Fibroblast of lung (primary cell): Measurements from ENCODE around the gene DNAJC17. TPM values are rescaled to one million over a fixed set of nuclear protein-coding genes. Genes with fewer than 3 reads are reported as not detected.

Experiments
- DNase-seq, 2 donors: peaks; one replicate each; pipeline versions ENCODE4 v3.0.0 to v3.0.0-alpha.2; 2010; ENCODE audit warnings: low read depth in 2 of 2
- H2AFZ ChIP-seq: 2 replicates; pipeline ENCODE4 v1.5.1; 2012; ENCODE audit warnings: low read length, control low read depth, inconsistent platforms
- H3K27ac ChIP-seq: 2 replicates; pipeline ENCODE4 v1.5.1; 2011; ENCODE audit warnings: low read length, control low read depth; ENCODE audit not compliant: insufficient read depth
- H3K27me3 ChIP-seq: 2 replicates; pipeline ENCODE4 v1.5.1; 2011; ENCODE audit warnings: mild to moderate bottlenecking, low read length; ENCODE audit not compliant: control insufficient read depth, insufficient read depth
- H3K36me3 ChIP-seq: 2 replicates; pipeline ENCODE4 v1.5.1; 2011; ENCODE audit warnings: low read length; ENCODE audit not compliant: control insufficient read depth, insufficient read depth
- H3K4me1 ChIP-seq: 2 replicates; pipeline ENCODE4 v1.5.1; 2011; ENCODE audit warnings: low read length; ENCODE audit not compliant: control insufficient read depth, insufficient read depth; ENCODE audit errors: extremely low read depth
- H3K4me2 ChIP-seq: 2 replicates; pipeline ENCODE4 v1.5.1; 2011; ENCODE audit warnings: low read length, control low read depth; ENCODE audit not compliant: insufficient read depth; ENCODE audit errors: extremely low read depth
- H3K4me3 ChIP-seq, 4 experiments: fragments of 200-600 bp in 1 of 4; sonication (generic) in 1 of 4; replicated peaks in 1 of 4; 2 replicates each; pipeline ENCODE4 v1.5.1; 2011 to 2016; ENCODE audit warnings: low read length in 4 of 4, low read depth in 3 of 4, mild to moderate bottlenecking in 3 of 4, control low read depth in 2 of 4, inconsistent platforms in 1 of 4, mixed read lengths in 1 of 4; ENCODE audit not compliant: insufficient read depth in 1 of 4; ENCODE audit errors: control extremely low read depth in 1 of 4
- H3K79me2 ChIP-seq: 2 replicates; pipeline ENCODE4 v1.5.1; 2012; ENCODE audit warnings: mild to moderate bottlenecking, low read length, inconsistent platforms; ENCODE audit not compliant: control insufficient read depth, insufficient read depth
- H3K9ac ChIP-seq: 2 replicates; pipeline ENCODE4 v1.5.1; 2011; ENCODE audit warnings: mild to moderate bottlenecking, low read length, control low read depth; ENCODE audit not compliant: insufficient read depth
- H3K9me3 ChIP-seq: 2 replicates; pipeline ENCODE4 v1.5.1; 2012; ENCODE audit warnings: low read depth, low read length; ENCODE audit not compliant: control insufficient read depth, insufficient read depth
- H4K20me1 ChIP-seq: 2 replicates; pipeline ENCODE4 v1.5.1; 2011; ENCODE audit warnings: low read length; ENCODE audit not compliant: control insufficient read depth, insufficient read depth; ENCODE audit errors: extremely low read depth
- EZH2 ChIP-seq: IDR thresholded peaks from 2 replicates; pipeline ENCODE4 v1.5.1; 2012; ENCODE audit warnings: low read length, control low read depth, mild to moderate bottlenecking; ENCODE audit errors: missing control alignments
- polyA plus RNA-seq, 2 donors: library from polyadenylated mRNA; depleted of rRNA in 1 of 2; stranded (reverse) in 1 of 2; unstranded in 1 of 2; fragments of >200 nt; gene quantifications; 2 replicates each; pipeline ENCODE4 v1.2.1, GENCODE V29; 2011 to 2012; ENCODE audit warnings: missing spikeins in 1 of 2
- total RNA-seq: library from RNA; depleted of rRNA; stranded (reverse); fragments of >200 nt; gene quantifications from 2 replicates; pipeline ENCODE4 v1.2.1, GENCODE V29; 2014
- TF ChIP-seq, protein P1 (sequence below), 2 donors: IDR thresholded peaks in 1 of 2; conservative IDR thresholded peaks in 1 of 2; 1 replicate in 1 of 2; 2 replicates in 1 of 2; pipeline ENCODE4 v1.5.1; 2011 to 2012; ENCODE audit warnings: low read length in 2 of 2, control low read depth in 1 of 2, inconsistent platforms in 1 of 2, low read depth in 1 of 2, mild to moderate bottlenecking in 1 of 2

DNAJC17 gene
- total and polyA plus RNA-seq, 2 donors (not counting 1 experiment from before 2014, with no cell fraction given), result 17.7 to 41.8 TPM

DNA sequence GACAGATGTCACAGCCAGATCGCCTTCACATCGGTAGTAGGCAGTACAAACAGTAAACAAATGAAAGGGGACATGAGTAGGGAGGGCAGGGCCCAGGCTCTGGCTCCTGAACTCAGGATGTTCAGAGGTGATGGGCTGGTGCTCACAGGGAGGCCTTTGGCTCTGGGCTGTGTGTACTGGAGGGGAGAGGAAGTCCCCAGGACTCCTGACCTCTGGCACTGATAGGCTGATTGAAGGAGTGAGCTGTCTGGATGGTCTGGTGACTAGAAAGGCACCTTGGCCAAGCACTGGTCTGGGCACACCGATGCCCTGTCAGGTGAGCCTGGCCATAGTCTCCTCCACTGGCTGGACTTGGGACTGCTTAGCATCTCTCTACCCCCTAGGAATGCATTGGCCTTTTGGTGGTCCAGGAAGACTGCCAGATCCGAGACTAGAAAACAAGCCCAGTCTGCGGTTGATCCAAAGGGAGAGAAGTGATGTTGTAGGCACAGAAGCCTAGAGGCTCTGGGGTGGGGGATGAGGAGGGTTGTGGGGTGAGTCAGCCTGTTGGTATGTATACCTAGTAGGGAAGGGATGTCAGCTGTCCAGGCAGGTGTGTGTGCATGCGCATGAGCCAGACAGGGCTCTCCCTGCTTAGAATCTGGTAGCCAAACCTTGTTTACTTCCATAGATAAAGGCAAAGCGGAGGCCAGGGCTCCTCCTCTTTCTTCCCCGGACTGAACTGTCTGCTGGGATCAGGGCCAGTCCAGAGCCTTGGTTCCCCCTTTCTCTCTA lies 38.4 kb upstream of the DNAJC17 start:
- Histone ChIP-seq H3K4me3 (no peak overlapping the region), H2AFZ (no peak overlapping the region), H4K20me1 (no peaks in the 10 kb centered on the region), H3K36me3 (no peaks in the 10 kb centered on the region), H3K27me3 (peaks cover 41% of the 10 kb centered on the region), H3K4me2 (no peak overlapping the region), H3K9me3 (no peaks in the 10 kb centered on the region), H3K27ac (no peak overlapping the region), H3K9ac (no peak overlapping the region), H3K4me1 (no peaks in the 10 kb centered on the region), H3K79me2 (no peaks in the 10 kb centered on the region)
- TF ChIP-seq EZH2, result no peak
- TF ChIP-seq, protein P1, sequence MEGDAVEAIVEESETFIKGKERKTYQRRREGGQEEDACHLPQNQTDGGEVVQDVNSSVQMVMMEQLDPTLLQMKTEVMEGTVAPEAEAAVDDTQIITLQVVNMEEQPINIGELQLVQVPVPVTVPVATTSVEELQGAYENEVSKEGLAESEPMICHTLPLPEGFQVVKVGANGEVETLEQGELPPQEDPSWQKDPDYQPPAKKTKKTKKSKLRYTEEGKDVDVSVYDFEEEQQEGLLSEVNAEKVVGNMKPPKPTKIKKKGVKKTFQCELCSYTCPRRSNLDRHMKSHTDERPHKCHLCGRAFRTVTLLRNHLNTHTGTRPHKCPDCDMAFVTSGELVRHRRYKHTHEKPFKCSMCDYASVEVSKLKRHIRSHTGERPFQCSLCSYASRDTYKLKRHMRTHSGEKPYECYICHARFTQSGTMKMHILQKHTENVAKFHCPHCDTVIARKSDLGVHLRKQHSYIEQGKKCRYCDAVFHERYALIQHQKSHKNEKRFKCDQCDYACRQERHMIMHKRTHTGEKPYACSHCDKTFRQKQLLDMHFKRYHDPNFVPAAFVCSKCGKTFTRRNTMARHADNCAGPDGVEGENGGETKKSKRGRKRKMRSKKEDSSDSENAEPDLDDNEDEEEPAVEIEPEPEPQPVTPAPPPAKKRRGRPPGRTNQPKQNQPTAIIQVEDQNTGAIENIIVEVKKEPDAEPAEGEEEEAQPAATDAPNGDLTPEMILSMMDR (conservative IDR thresholded peaks at IDR 0.05 in 1 of 2, IDR thresholded peaks at IDR 0.05 in 1 of 2; ENCODE audit: low read depth in 1 of 2, low read length in 2 of 2), result no peak
- peak in 1 of 2 donors; percentile 30 for DNase-seq

DNA sequence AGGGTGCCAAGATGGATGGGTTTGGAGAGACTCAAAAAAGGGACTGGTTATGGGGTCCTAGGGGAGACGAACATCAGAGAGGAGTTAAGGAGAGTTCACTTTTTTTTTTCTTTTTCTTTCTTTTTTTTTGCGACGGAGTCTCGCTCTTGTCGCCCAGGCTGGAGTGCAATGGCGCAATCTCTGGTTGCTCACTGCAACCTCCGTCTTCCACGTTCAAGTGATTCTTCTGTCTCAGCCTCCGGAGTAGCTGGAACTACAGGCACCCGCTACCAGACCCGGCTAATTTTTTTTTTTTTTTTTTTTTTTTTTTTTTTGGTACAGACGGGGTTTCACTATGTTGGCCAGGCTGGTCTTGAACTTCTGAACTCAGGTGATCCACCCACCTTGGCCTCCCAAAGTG lies 37.8 kb upstream of the DNAJC17 start:
- Histone ChIP-seq H2AFZ (no peak overlapping the region), H4K20me1 (no peaks in the 10 kb centered on the region), H3K79me2 (no peaks in the 10 kb centered on the region), H3K9me3 (no peaks in the 10 kb centered on the region), H3K4me3 (peak overlapping the region in 2 of 4 experiments; percentile 29 to 35), H3K27me3 (peaks cover 41% of the 10 kb centered on the region), H3K9ac (no peak overlapping the region), H3K4me1 (no peaks in the 10 kb centered on the region), H3K36me3 (no peaks in the 10 kb centered on the region), H3K4me2 (peak overlapping the region; percentile 66), H3K27ac (no peak overlapping the region)
- no peak for DNase-seq
- TF ChIP-seq, protein P1 (conservative IDR thresholded peaks at IDR 0.05 in 1 of 2, IDR thresholded peaks at IDR 0.05 in 1 of 2; ENCODE audit: low read depth in 1 of 2, low read length in 2 of 2), result no peak
- TF ChIP-seq EZH2, result no peak

DNA sequence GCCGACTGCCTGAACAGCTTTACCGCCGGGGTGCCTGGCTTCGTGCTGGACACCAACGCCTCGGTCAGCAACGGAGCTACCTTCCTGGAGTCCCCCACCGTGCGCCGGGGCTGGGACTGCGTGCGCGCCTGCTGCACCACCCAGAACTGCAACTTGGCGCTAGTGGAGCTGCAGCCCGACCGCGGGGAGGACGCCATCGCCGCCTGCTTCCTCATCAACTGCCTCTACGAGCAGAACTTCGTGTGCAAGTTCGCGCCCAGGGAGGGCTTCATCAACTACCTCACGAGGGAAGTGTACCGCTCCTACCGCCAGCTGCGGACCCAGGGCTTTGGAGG lies 37.4 kb upstream of the DNAJC17 start:
- peak in 1 of 2 donors; percentile 16 for DNase-seq
- Histone ChIP-seq H3K4me1 (no peaks in the 10 kb centered on the region), H3K27me3 (peaks cover 41% of the 10 kb centered on the region), H3K4me2 (peak overlapping the region; percentile 66), H3K36me3 (no peaks in the 10 kb centered on the region), H3K9ac (no peak overlapping the region), H3K79me2 (no peaks in the 10 kb centered on the region), H2AFZ (peak overlapping the region; percentile 33), H3K27ac (no peak overlapping the region), H4K20me1 (no peaks in the 10 kb centered on the region), H3K9me3 (no peaks in the 10 kb centered on the region), H3K4me3 (peak overlapping the region in 2 of 4 experiments; percentile 29 to 35)
- TF ChIP-seq EZH2, result peak; percentile 78
- TF ChIP-seq, protein P1 (conservative IDR thresholded peaks at IDR 0.05 in 1 of 2, IDR thresholded peaks at IDR 0.05 in 1 of 2; ENCODE audit: low read depth in 1 of 2, low read length in 2 of 2), result no peak
